ENCODE results near the gene MCM9. TPM values are rescaled to one million over a fixed set of nuclear protein-coding genes. Genes with fewer than 3 reads are reported as not detected.

Gene MCM9
- total and polyA plus RNA-seq, 2 of the 13 experiments (the other 11 are each of a cell fraction or from before 2014, with no cell fraction given) = 3.8 to 17.2 TPM

DNA sequence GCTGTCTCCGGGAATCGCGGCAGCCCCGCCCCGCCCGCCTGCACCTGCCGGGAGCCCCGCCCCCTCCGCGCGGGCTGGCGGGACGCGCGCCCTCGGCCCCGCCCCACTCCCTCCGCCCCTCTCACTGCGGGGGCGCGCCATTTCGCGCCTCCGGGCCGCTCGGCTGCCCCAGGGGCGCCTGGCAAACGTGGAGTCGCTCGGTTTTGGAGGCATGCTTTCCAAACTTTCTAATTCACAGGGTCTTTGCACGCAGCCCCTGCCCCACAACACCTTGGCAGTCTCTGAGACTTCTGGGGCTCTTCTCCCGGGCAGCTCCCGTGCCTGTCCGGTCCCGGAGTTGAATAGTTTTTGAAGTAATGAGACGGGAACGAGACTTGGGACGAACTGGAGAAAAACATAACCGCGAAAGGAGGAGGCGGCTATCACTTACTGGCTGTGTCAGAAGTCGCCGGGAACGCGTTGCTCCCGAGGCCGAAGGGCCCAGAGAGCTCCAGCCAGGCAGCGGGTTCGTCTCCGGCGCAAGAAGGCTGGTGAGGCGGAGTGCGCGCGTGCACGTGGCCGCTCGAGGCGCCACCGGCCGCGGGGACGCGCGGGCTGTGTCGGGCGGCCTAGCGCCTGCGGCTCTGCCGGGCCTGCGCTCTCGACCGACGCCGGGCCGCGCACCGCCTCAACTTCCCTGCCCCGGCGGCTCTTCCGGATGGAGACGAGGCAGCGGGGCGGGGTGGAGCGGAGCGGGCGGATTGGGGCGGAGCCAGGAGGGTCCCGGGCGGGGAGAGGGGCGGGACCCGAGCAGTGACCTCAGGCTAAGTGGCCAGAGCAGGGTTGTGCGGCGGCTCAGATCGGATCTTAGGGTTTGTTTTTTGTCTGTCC, at the start of gene MCM9 (continued):
- TF ChIP-seq ZNF142 (CRISPR knock-in tag; IDR thresholded peaks at IDR 0.05) (peak; percentile 86), FOXP1 (IDR thresholded peaks at IDR 0.05) (no peak), FOXP1 (CRISPR knock-in tag; IDR thresholded peaks at IDR 0.05) (no peak), JUND (CRISPR knock-in tag; IDR thresholded peaks at IDR 0.05) (no peak), SRSF4 (IDR thresholded peaks at IDR 0.05; ENCODE audit: low read depth, low read length, poor library complexity, severe bottlenecking) (no peak), ZNF205 (CRISPR knock-in tag; IDR thresholded peaks at IDR 0.05) (no peak), FOXJ3 (CRISPR knock-in tag; IDR thresholded peaks at IDR 0.05; ENCODE audit: borderline replicate concordance) (no peak), MZF1 (CRISPR knock-in tag; IDR thresholded peaks at IDR 0.05; ENCODE audit: borderline replicate concordance) (no peak), MXD3 (CRISPR knock-in tag; IDR thresholded peaks at IDR 0.05) (peak; percentile 60), ZFP62 (CRISPR knock-in tag; IDR thresholded peaks at IDR 0.05) (no peak), POGZ (CRISPR knock-in tag; IDR thresholded peaks at IDR 0.05) (0 out of 2 replicates have a peak, but pooled peaks have one; percentile 34), EEA1 (CRISPR knock-in tag; IDR thresholded peaks at IDR 0.05; ENCODE audit: borderline replicate concordance) (peak; percentile 89; the same call in 1 of the 2 replicates)
- TF ChIP-seq, protein P1, sequence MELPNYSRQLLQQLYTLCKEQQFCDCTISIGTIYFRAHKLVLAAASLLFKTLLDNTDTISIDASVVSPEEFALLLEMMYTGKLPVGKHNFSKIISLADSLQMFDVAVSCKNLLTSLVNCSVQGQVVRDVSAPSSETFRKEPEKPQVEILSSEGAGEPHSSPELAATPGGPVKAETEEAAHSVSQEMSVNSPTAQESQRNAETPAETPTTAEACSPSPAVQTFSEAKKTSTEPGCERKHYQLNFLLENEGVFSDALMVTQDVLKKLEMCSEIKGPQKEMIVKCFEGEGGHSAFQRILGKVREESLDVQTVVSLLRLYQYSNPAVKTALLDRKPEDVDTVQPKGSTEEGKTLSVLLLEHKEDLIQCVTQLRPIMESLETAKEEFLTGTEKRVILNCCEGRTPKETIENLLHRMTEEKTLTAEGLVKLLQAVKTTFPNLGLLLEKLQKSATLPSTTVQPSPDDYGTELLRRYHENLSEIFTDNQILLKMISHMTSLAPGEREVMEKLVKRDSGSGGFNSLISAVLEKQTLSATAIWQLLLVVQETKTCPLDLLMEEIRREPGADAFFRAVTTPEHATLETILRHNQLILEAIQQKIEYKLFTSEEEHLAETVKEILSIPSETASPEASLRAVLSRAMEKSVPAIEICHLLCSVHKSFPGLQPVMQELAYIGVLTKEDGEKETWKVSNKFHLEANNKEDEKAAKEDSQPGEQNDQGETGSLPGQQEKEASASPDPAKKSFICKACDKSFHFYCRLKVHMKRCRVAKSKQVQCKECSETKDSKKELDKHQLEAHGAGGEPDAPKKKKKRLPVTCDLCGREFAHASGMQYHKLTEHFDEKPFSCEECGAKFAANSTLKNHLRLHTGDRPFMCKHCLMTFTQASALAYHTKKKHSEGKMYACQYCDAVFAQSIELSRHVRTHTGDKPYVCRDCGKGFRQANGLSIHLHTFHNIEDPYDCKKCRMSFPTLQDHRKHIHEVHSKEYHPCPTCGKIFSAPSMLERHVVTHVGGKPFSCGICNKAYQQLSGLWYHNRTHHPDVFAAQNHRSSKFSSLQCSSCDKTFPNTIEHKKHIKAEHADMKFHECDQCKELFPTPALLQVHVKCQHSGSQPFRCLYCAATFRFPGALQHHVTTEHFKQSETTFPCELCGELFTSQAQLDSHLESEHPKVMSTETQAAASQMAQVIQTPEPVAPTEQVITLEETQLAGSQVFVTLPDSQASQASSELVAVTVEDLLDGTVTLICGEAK (IDR thresholded peaks at IDR 0.05) = no peak
- TF ChIP-seq, protein P1 (CRISPR knock-in tag; IDR thresholded peaks at IDR 0.05) = no peak
